Measurements from ENCODE around the gene GNS. TPM values are rescaled to one million over a fixed set of nuclear protein-coding genes. Genes with fewer than 3 reads are reported as not detected.

The GNS gene
- polyA plus RNA-seq, 1 donor from 2014 or later, result 39.0 TPM

- no peaks in the 10 kb centered on the region for H4K20me1 ChIP-seq (ENCODE audit: insufficient read depth)
- H3K27ac ChIP-seq (ENCODE audit: low read length), result no peak overlapping the region
- TF ChIP-seq POLR2AphosphoS5 (IDR thresholded peaks at IDR 0.05) (no peak), EP300 (conservative IDR thresholded peaks at IDR 0.05; ENCODE audit: poor library complexity, severe bottlenecking) (no peak), MXI1 (conservative IDR thresholded peaks at IDR 0.05; ENCODE audit: poor library complexity, severe bottlenecking) (no peak), SMC3 (conservative IDR thresholded peaks at IDR 0.05; ENCODE audit: poor library complexity) (no peak), EZH2 (IDR thresholded peaks at IDR 0.05; ENCODE audit: borderline replicate concordance, insufficient read depth, low read length, poor library complexity, severe bottlenecking) (no peak), REST (IDR thresholded peaks at IDR 0.05; ENCODE audit: borderline replicate concordance) (no peak), TAF1 (IDR thresholded peaks at IDR 0.05; ENCODE audit: low read depth) (no peak), RAD21 (conservative IDR thresholded peaks at IDR 0.05) (no peak)
- TF ChIP-seq, protein P1, sequence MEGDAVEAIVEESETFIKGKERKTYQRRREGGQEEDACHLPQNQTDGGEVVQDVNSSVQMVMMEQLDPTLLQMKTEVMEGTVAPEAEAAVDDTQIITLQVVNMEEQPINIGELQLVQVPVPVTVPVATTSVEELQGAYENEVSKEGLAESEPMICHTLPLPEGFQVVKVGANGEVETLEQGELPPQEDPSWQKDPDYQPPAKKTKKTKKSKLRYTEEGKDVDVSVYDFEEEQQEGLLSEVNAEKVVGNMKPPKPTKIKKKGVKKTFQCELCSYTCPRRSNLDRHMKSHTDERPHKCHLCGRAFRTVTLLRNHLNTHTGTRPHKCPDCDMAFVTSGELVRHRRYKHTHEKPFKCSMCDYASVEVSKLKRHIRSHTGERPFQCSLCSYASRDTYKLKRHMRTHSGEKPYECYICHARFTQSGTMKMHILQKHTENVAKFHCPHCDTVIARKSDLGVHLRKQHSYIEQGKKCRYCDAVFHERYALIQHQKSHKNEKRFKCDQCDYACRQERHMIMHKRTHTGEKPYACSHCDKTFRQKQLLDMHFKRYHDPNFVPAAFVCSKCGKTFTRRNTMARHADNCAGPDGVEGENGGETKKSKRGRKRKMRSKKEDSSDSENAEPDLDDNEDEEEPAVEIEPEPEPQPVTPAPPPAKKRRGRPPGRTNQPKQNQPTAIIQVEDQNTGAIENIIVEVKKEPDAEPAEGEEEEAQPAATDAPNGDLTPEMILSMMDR (IDR thresholded peaks at IDR 0.05; ENCODE audit: poor library complexity, severe bottlenecking), result no peak
- H3K9me3 ChIP-seq (ENCODE audit: low read length), result no peaks in the 10 kb centered on the region
- no peak overlapping the region for H3K4me3 ChIP-seq (ENCODE audit: low read length)
- no peaks in the 10 kb centered on the region for H3F3A ChIP-seq (ENCODE audit: insufficient read depth, low read length, poor library complexity, severe bottlenecking)
- no peak overlapping the region for H3K4me2 ChIP-seq (ENCODE audit: low read length)
- H3K9me2 ChIP-seq (ENCODE audit: insufficient read depth, low read length), result no peaks in the 10 kb centered on the region
- no peaks in the 10 kb centered on the region for H3K36me3 ChIP-seq (ENCODE audit: insufficient read depth, low read length)
- H3K9ac ChIP-seq (ENCODE audit: low read length), result no peak overlapping the region
- H3K27me3 ChIP-seq (ENCODE audit: insufficient read depth, low read depth, low read length), result no peaks in the 10 kb centered on the region
- no peak overlapping the region for H2AFZ ChIP-seq (ENCODE audit: low read depth, low read length)
- H3K79me2 ChIP-seq (replicated peaks; ENCODE audit: insufficient read depth, low read length), result no peaks in the 10 kb centered on the region
These were observed 31.0 kb upstream of the GNS start for GRCh38 chr12:64790166-64790565.

- H3F3A ChIP-seq (ENCODE audit: insufficient read depth, low read length, poor library complexity, severe bottlenecking), result no peaks in the 10 kb centered on the region
- no peaks in the 10 kb centered on the region for H3K9me3 ChIP-seq (ENCODE audit: low read length)
- H3K27me3 ChIP-seq (ENCODE audit: insufficient read depth, low read depth, low read length), result peaks cover 12% of the 10 kb centered on the region
- no peak overlapping the region for H2AFZ ChIP-seq (ENCODE audit: low read depth, low read length)
- no peak overlapping the region for H3K4me2 ChIP-seq (ENCODE audit: low read length)
- H3K9ac ChIP-seq (ENCODE audit: low read length), result no peak overlapping the region
- no peak for TF ChIP-seq REST (IDR thresholded peaks at IDR 0.05; ENCODE audit: borderline replicate concordance)
- no peak for TF ChIP-seq SMC3 (conservative IDR thresholded peaks at IDR 0.05; ENCODE audit: poor library complexity)
- TF ChIP-seq TAF1 (IDR thresholded peaks at IDR 0.05; ENCODE audit: low read depth), result no peak
- no peak for TF ChIP-seq EZH2 (IDR thresholded peaks at IDR 0.05; ENCODE audit: borderline replicate concordance, insufficient read depth, low read length, poor library complexity, severe bottlenecking)
- TF ChIP-seq EP300 (conservative IDR thresholded peaks at IDR 0.05; ENCODE audit: poor library complexity, severe bottlenecking), result no peak
- no peak for TF ChIP-seq RAD21 (conservative IDR thresholded peaks at IDR 0.05)
- no peak for TF ChIP-seq MXI1 (conservative IDR thresholded peaks at IDR 0.05; ENCODE audit: poor library complexity, severe bottlenecking)
- TF ChIP-seq, protein P1 (IDR thresholded peaks at IDR 0.05; ENCODE audit: poor library complexity, severe bottlenecking), result no peak
- TF ChIP-seq POLR2AphosphoS5 (IDR thresholded peaks at IDR 0.05), result no peak
- H3K4me3 ChIP-seq (ENCODE audit: low read length), result no peak overlapping the region
- no peaks in the 10 kb centered on the region for H3K9me2 ChIP-seq (ENCODE audit: insufficient read depth, low read length)
- no peaks in the 10 kb centered on the region for H3K36me3 ChIP-seq (ENCODE audit: insufficient read depth, low read length)
- H4K20me1 ChIP-seq (ENCODE audit: insufficient read depth), result no peaks in the 10 kb centered on the region
- no peak overlapping the region for H3K27ac ChIP-seq (ENCODE audit: low read length)
- no peaks in the 10 kb centered on the region for H3K79me2 ChIP-seq (replicated peaks; ENCODE audit: insufficient read depth, low read length)
These were observed 26.6 kb upstream of the GNS start for GRCh38 chr12:64785838-64786237.
